HG02588 (cell line): ENCODE measurements around the gene C1QTNF8.

ENCODE experiments used
- ATAC-seq: cut with Tn5 transposase; IDR thresholded peaks from one replicate; pipeline ENCODE4 v1.9.1; 2021; ENCODE audit warnings: mild to moderate bottlenecking, moderate library complexity; ENCODE audit not compliant: unreplicated experiment

Gene C1QTNF8, protein sequence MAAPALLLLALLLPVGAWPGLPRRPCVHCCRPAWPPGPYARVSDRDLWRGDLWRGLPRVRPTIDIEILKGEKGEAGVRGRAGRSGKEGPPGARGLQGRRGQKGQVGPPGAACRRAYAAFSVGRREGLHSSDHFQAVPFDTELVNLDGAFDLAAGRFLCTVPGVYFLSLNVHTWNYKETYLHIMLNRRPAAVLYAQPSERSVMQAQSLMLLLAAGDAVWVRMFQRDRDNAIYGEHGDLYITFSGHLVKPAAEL

DNA sequence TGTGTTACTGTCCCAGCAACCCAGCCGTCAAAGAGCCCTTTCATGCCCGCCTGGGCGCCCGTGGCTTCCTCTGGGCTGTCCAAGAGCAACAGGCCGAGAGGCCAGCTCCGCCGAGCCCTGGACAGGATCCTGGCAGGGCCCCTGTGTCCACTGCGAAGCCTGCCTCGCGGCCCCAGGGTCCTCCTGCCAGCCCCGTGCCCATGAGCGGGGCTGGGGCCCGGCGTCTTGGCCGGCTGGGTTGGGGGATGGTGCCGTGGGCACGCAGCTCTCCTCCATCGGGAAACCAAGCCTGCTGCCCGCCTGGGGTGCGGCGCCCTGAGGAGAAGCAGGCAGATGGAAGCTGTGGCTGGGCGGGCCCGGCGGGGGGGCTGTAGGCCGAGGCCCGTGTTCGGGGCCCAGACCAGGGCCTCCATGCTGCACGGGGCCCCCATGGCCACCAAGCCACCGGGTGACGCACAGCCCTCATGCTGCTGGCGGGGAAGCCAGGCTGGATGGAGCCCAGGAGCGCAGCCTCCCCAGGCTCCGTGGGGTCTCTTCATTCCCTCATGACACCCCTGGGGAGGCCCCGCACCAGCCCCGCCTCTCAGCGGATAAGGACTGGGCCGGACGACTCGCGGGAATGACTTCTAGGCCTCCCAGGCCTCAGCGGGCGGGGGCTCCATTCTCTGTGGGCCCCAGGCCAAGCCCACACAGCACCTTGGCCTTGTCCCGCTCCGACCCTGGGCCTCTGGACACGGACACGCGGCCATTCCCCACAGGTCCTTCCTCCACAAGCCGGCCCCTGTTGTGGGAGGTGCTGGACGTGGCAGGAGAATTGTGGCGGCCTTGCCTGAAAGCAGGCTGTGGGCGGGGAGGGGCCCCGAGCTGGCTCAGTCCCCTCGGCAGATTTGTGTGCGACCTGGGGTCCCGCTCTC, at the start of gene C1QTNF8:
TSS of gene C1QTNF8 (minus strand) at position 76 of the 914 bp plus-strand sequence. CDS start 1,322 bp downstream, outside the sequence.
- no peak for ATAC-seq

DNA sequence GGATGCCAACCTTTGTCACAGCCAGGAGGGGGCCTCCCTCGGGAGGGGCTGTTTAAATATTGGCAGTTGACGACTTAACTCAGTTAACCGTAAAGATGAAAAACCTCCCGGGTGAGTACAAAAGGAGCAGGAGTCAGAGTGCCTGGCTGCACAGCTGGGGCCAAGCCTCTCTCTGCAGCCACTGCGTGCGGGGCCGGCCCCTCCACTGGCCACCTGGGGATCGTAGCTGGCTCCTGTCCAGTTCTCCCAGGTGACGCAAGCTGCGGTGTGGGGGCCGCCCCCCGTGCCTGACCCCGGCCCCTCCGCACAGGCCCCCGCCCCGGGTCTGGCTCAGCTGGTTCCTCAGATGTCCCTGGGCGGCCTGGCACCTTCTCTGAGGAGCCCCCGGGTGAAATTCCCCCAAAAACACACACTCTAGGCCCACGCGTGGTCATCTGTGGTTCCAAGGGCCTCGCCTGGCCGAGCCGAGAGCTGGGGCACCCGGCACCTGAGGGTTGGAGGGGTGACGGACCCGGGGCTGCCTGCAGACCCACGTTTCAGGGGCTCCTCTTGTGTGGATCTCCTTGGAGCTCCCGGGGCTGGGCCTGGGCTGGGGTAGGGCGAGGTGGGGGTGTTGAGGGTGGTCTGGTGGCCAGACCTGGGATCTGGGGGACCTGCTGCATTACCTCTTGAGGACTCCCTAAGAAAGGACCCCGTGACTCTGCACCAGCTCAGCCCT, 49.5 kb upstream of the C1QTNF8 start:
- no peak for ATAC-seq

DNA sequence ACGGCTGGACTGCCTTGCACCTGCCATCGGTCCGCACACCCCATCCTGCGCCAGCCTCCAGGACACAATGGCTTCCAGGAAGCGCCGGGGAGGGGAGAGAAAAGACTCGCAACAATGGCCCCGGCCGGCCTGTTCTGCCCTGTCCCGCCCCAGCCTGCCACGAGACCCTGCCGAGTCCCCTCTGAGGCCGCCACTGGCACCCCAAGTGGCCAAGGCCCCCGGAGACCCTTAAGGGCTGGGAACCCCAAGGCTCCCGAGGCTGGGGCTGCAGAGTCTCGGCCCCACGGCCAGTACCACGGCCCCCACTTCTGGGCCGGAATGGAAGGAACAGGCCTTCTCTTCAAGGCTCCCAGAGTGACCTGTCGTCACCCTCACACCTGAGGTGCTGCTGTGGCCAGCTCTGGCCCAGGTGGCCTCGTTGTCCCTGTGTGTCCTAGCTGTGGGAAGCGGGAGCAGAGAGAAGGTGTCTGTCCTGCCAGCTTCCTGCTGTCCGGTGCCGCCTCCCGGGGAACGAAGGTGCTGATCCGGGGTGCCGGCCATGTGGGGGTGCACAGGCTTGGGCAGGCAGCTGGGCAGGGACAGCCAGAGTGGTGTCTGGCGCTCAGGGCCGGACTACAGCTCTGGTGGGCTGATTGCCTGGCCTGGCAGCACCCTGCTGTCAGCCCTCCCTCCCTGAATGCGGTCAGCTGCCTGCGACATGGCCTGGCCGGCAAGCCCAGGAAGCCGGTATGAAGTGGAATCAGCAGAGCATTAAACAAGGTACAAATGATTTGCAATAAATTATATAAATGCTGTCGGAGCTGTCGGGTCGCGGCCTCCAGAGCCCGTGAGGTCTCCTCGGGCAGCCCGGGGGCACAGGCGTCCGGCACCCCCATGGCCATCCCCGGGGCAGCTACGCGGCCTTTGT, 48.7 kb upstream of the C1QTNF8 start:
- no peak for ATAC-seq

DNA sequence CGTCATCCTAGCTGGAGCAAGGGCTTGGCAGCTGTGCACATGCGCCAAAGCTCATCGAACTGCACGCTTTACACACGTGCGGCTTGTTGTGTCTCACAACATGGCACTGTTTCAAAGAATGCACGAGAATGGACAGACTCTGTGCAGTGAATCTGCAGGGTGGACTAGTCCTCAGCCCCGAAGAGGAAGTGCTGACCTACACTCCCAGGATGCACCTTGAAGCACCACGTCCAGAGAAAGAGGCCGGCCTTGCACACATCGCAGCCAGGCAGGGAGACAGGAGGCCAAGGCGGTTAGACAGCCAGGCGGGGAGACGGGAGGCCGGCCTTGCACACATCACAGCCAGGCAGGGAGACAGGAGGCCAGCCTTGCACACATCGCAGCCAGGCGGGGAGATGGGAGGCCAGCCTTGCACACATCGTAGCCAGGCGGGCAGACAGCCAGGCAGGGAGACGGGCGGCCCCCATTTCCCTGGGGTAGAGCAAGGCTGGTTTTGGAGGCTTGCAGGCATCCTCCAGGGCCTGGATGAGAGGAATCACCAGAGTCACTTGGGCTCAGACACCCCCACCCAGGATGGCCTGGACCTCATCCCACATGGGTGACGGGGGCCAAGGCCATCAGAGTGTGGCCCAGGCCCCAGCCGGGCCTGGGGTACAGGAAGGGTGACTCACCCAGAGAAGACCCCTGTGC, 47.9 kb upstream of the C1QTNF8 start:
- no peak for ATAC-seq

DNA sequence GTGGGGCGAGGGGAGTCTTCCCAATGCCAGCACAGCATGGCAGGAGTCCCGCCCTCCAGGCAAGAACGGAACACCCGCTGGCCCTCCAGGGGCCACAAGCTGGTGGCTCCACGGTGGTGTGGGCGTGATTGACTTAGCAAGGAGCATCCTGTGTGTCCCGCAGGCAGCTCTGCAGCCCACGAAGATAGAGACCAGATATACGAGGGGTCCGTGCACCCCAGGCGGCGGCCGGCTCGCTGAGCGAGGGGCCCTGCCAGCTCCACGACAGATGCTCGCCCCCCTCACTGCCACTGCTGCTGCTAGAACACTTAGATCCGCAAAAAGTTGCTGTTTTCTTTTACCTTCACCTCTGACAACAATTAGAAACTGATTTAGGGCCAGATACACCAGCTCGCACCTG, 46.9 kb upstream of the C1QTNF8 start:
- no peak for ATAC-seq

DNA sequence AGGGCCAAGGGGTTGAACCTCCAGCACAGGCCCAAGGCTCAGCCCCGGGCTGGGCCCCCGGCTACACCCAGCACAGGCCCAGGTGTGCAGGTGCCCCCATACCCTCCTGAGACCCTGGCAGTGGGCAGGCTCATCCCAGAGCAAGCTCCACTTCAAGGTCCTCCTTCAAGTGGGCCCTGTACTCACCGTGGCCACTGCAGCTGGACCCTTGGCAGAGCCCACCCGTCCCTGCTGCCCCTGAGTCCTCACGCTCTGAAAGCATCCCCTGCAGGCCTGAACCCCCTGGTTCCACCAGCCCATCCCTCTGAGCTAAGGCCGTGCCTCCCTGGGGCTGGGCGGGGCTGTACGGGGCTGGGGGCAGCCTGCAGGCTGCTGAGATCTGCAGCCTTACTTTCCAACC, 45.7 kb upstream of the C1QTNF8 start:
- ATAC-seq: no peak

DNA sequence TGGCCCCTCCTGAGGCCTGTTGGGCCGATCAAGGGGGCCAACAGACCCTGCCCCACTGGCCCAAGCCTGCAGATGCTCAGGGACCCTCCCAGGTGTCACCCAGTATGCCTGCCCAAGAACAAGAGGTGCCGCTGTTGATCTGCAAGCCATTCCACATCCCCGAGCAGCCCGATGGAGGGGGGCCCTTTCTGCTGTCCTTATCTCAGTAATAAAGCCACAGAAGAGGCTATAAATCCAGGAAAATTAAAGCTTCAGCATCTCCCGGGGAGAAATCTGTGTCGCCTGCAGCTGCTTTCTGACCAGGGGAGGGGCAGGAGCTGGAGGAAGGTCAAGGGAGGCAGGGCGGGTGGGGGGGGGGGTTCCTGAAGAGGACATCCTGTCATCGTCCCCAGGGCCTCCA, 45.1 kb upstream of the C1QTNF8 start:
- ATAC-seq: no peak

DNA sequence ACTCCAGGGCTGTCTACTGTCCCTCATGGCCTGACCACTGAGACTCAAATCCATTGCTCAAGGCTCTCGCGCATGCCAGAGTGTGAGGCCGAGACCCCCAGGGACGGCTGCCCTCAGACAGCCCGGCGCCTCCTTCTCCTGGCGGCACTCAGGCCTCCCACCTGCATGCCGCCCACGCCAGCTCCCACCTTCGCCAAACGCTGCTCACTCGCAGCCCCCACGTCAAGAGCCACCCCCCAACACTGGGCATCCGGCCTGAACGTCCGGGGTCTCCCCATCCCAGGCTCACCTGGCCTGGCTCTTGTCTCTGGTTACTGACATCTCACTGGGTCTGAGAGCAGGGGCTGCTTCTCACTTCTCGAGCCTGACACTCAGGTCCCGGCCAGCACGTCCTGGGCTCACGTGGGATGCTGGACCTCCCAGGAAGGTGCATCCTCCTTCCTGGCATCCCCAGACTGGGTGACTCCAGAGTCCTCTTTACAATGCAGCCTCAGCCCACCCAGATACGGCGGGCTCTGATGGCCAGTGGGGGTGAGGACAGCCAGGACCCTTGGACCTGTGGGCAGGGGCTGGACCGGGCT, 44.6 kb upstream of the C1QTNF8 start:
- no peak for ATAC-seq

DNA sequence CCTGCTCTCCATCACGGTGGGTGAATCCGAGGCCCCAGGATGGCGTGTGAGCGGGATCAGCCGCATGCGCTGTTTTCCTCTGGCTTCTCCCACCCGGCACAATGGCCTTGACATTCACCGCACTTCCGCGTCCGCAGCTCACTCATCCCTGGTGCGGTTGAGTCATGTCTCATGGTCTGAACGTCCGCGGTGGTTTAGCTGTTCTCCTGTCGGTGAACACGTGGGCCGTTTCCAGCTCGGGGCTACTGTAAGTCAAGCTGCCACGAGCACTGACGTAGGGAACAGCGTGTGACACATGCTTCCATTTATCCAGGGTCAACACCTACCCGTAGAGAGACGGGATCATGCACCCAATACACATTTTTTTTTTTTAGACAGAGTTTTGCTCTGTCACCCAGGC, 41.6 kb upstream of the C1QTNF8 start:
- ATAC-seq: no peak

DNA sequence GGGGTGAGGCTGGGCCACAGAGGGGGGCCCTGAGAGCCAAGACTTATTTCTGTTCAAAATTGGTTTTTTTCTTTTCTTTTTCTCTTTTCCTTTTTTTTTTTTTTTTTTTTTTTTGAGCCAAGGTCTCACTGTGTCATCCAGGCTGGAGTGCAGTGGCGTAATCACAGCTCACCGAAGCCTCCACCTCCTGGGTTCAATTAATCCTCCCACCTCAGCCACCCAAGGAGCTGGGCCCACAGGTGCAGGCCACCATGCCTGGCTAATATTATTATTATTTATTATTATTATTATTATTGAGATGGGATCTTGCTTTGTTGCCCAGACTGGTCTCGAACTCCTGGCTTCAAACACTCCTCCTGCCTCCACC, 39.4 kb upstream of the C1QTNF8 start:
- no peak for ATAC-seq

DNA sequence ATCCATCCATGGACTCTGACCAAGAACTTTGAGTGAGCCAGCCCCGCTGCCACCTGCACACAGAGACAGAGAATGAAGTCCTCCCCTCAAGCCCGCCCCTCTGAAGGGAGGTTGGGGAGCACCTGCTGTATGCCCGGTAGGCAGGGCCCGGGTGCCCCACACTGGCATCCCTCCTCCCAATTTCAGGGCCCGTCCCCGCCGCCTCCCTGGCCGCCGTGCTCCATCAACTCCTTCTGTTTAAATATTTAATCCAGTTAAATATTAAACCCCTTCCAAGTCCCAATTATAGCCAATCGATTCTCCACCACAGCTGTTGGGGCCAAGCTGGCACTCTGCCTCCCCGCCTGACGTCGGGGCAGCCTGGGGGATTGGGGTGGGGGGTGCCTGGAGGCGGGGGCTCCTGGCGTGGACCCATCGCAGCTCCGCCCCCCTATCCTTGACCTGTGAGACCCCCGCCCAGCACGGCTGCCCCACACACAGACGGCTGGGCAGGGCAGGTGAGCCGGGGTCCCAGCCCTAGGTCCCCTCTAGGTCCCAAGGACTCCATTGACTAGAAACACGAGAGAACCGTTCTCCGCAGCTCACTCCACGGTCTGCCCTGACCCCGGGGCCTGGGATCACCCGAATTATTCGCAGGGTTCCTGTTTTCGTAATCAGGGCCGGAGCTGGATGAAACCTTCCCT, 38.9 kb upstream of the C1QTNF8 start:
- ATAC-seq: no peak

DNA sequence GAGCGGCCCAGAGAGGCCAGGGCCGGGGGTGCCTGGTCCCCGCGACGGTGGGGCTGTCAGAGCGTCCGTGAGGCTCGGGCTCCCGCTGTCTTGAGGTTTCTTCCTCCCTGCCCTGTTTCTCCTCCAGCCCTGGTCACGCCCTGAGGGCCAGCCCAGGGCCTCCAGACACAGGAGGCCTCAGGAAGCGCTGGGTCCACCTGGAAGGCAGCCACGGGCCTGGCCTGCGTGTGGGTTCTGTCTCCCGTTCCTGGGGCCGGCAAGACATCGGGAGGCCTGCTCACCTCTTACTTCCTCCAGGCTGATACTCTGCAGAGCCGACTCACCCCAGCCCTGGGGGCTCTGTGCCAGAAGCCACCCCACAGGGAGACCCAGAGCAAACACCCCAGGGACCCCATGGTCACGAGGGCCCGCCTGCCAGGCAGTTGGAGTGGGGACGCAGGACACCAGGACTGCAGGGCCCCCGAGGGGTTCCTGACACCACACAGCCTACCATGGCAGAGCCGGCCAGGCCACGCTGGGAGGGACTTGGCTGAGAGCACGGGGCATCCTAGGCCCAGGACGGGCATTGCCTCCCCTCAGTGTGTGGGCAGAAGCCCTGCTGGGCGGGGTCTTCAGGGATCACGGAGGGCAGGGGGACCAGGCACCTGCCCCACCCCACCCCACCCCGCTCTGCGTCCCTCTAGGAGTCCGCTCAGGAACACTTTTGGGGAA, 37.9 kb upstream of the C1QTNF8 start:
- ATAC-seq: no peak

DNA sequence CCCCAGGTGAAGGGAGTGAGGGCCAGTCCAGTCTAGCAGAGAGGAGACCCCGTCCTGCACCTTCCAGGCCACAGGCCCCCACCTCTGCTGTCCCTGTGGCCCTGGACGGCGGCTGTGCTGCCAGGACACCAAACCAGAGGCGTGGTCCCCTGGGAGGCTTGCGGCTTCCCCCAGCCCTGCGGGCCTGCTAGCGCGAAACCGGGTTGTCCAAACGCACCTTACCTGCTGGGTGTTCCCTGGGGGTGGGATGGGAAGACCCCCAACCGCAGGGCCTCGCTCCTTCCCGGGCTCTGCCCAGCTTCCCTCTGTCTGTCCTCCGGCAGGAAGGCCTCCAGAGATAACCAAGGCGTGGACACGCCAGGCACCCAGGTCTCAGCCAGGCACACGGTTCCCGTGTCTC, 37.2 kb upstream of the C1QTNF8 start:
- no peak for ATAC-seq

DNA sequence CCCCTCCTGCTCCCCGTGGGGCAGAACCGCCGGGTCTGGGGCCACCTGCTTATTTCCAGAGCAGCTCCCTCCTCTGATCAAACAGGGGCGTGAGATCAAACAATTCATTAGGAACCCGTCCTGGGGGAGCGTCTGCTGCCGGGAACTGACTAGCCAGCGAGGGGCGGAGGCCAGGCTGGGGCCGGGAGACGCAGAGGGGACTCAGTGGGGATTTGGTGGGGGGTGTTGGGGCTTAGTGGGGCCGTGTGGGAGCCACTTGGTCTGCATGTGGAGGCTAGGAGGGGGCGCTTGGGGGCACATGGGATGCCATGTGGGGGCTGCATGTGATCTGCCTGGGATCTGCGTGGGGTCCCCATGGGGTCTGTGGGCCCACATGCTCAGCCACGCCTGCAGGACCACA, 36.4 kb upstream of the C1QTNF8 start:
- ATAC-seq: no peak

DNA sequence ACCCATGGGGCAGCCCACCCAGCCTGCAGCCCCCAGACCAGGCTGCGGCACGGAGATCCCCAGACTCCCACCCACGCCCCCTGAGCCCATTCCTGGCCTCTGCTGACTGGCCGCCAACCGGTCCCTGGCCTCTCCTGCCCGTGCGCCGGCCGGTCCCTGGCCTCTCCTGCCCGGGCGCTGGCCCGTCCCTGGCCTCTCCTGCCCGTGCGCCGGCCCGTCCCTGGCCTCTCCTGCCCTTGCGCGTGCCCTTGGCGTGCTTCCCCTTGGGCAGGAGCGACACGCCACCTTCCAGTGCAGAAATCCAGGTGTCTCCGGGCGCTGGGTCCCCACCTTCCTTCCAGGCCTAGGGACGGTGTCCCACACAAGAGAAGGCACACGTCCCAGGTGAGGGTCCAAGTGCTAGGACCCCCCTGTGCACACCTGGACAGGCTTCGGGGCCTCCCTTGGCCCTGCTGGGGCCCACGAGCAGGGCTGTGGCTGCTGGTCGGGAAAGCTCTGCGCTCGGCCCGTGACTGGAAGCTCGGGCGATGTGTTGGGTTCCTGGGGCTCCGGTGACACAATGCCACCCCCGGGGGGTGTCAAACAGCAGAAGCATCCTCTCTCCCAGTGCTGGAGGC, 35.4 kb upstream of the C1QTNF8 start:
- no peak for ATAC-seq

DNA sequence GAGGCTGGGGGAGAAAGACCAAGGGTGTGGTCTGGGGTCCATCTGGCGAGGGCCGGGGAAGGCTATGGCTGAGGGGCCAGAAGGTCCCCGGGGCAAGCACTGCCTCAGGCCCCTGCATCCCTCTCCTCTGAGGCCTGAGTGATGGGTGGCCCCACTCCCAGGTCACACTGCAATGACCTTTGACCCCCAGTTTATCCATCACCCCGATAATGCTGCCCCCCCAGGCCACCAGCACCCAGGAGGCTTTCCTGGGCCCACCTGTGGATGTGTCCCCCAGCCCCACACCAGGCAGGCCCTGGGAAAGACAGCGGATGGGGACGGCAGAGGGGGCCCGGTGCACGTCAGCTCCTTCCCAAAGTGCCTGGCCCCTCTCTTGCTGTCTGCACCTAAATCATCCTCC, 34.3 kb upstream of the C1QTNF8 start:
- no peak for ATAC-seq

DNA sequence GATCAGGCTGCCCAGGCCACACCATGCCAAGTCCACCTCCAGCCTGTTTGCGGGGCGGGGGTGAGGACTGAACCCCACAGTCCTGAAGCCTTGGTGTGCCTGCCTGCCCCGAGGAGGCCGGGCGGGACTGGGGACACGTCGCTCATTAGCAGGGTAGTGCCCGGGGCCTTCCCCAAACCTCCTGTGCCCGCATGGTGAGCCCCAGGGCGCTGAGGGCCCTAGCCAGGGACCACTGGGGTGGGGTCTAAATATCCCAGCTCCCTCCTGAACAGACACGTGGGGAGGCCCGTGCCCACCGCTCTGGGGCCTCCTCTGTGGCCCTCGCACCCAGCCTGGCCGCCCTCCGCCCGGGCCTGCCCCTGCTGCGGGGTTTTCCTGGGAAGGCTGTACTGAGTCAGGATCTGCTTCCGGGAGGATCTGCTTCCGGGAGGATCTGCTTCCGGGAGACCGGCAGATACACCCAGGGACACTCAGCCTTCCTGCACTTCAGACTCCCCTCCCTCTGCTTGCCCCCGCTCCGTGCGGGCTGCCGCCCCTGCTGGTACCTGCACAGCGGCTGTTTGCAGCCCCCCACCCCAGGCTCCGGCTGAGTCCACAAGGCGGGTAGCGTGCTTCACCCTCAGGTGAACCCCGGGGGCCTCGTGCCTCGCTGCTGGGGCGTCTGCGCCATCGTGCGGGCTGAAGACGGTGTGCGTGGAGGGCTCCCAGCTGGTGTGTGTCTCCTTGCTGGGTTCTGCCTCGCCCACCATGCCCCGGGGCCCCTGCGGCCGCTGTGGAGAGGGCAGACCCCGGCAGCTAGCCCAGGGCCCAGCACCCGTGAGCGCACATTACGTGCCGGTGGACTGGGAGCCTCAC, 33.3 kb upstream of the C1QTNF8 start:
- ATAC-seq: no peak
